Measurements from ENCODE around the gene TPMT.
"Not testable (repeated sequence)": the region's sequence is repeated elsewhere in the genome, so short reads cannot be mapped to it uniquely, and the experiment has no call there.

The TPMT gene

GRCh38 chr6:18177286-18177965, 22.5 kb upstream of the TPMT start:
- DNase-seq (ENCODE audit: low spot score) = no peak
- H3K4me1 ChIP-seq (ENCODE audit: control insufficient read depth in 2 of 2, insufficient read depth in 1 of 2, low read depth in 1 of 2, low read length in 2 of 2) = no peaks in the 10 kb centered on the region
- H2BK5ac ChIP-seq (ENCODE audit: low read length) = no peak overlapping the region
- H4K8ac ChIP-seq (ENCODE audit: low read depth, low read length) = no peak overlapping the region
- no peaks in the 10 kb centered on the region for H3K36me3 ChIP-seq (replicated peaks in 1 of 2; ENCODE audit: control insufficient read depth in 2 of 2, insufficient read depth in 2 of 2, low read length in 2 of 2)
- no peak overlapping the region for H2BK120ac ChIP-seq (ENCODE audit: low read depth, low read length)
- no peak overlapping the region for H3K18ac ChIP-seq (ENCODE audit: low read length)
- H3K23ac ChIP-seq (ENCODE audit: low read depth, low read length, poor library complexity) = no peak overlapping the region
- no peak overlapping the region for H2BK15ac ChIP-seq (ENCODE audit: low read length)
- no peak overlapping the region for H3K9ac ChIP-seq (ENCODE audit: low read depth, low read length, poor library complexity)
- H3K4me2 ChIP-seq (ENCODE audit: insufficient read depth, low read length, poor library complexity, severe bottlenecking) = no peak overlapping the region
- no peak overlapping the region for H2BK12ac ChIP-seq (ENCODE audit: low read length)
- no peak overlapping the region for H2AFZ ChIP-seq (ENCODE audit: low read length)
- no peaks in the 10 kb centered on the region for H3K79me1 ChIP-seq (ENCODE audit: low read depth, low read length)
- no peak overlapping the region for H3K4me3 ChIP-seq (ENCODE audit: low read length in 2 of 2)
- H3K27ac ChIP-seq (replicated peaks; ENCODE audit: low read length) = no peak overlapping the region
- no peak overlapping the region for H2AK5ac ChIP-seq (ENCODE audit: low read depth, low read length)
- no peak overlapping the region for H3K14ac ChIP-seq (ENCODE audit: low read length)
- no CpG with 5 or more reads among the region's 4 CpGs for WGBS, 2 donors (ENCODE audit: extremely low coverage in 2 of 2, insufficient read length in 2 of 2, insufficient replicate concordance in 1 of 2)
- H4K91ac ChIP-seq (ENCODE audit: low read depth, low read length, poor library complexity) = no peak overlapping the region
- no peaks in the 10 kb centered on the region for H3K9me3 ChIP-seq (replicated peaks in 1 of 2; ENCODE audit: control insufficient read depth in 2 of 2, insufficient read depth in 1 of 2, low read depth in 1 of 2, low read length in 2 of 2)
- H3K4ac ChIP-seq (ENCODE audit: low read length) = no peak overlapping the region
- no peaks in the 10 kb centered on the region for H3K27me3 ChIP-seq (ENCODE audit: control insufficient read depth in 3 of 3, insufficient read depth in 3 of 3, low read depth in 1 of 3, low read length in 3 of 3)

GRCh38 chr6:18176198-18176597, 21.3 kb upstream of the TPMT start:
- WGBS, 2 donors (ENCODE audit: extremely low coverage in 2 of 2, insufficient read length in 2 of 2, insufficient replicate concordance in 1 of 2) = no CpG with 5 or more reads among the region's 4 CpGs
- H3K27me3 ChIP-seq (ENCODE audit: control insufficient read depth in 3 of 3, insufficient read depth in 3 of 3, low read depth in 1 of 3, low read length in 3 of 3); H3K4me3 ChIP-seq (ENCODE audit: low read length in 2 of 2); H2BK5ac ChIP-seq (ENCODE audit: low read length); H3K4me2 ChIP-seq (ENCODE audit: insufficient read depth, low read length, poor library complexity, severe bottlenecking); H3K9me3 ChIP-seq (replicated peaks in 1 of 2; ENCODE audit: control insufficient read depth in 2 of 2, insufficient read depth in 1 of 2, low read depth in 1 of 2, low read length in 2 of 2); H3K23ac ChIP-seq (ENCODE audit: low read depth, low read length, poor library complexity); H2AFZ ChIP-seq (ENCODE audit: low read length); H3K79me1 ChIP-seq (ENCODE audit: low read depth, low read length); DNase-seq (ENCODE audit: low spot score); H2AK5ac ChIP-seq (ENCODE audit: low read depth, low read length); H4K91ac ChIP-seq (ENCODE audit: low read depth, low read length, poor library complexity); H3K14ac ChIP-seq (ENCODE audit: low read length); H3K18ac ChIP-seq (ENCODE audit: low read length); H2BK12ac ChIP-seq (ENCODE audit: low read length); H3K27ac ChIP-seq (replicated peaks; ENCODE audit: low read length); H4K8ac ChIP-seq (ENCODE audit: low read depth, low read length); H3K4ac ChIP-seq (ENCODE audit: low read length); H2BK15ac ChIP-seq (ENCODE audit: low read length); H2BK120ac ChIP-seq (ENCODE audit: low read depth, low read length); H3K4me1 ChIP-seq (ENCODE audit: control insufficient read depth in 2 of 2, insufficient read depth in 1 of 2, low read depth in 1 of 2, low read length in 2 of 2); H3K9ac ChIP-seq (ENCODE audit: low read depth, low read length, poor library complexity): not testable (repeated sequence)
- H3K36me3 ChIP-seq (replicated peaks in 1 of 2; ENCODE audit: control insufficient read depth in 2 of 2, insufficient read depth in 2 of 2, low read length in 2 of 2) = peaks cover 2 to 12% of the 10 kb centered on the region in 2 donors

- H2BK12ac ChIP-seq (ENCODE audit: low read length) = no peak overlapping the region
- no peak overlapping the region for H3K18ac ChIP-seq (ENCODE audit: low read length)
- H2AFZ ChIP-seq (ENCODE audit: low read length) = no peak overlapping the region
Observed at GRCh38 chr6:18171871-18172270, 17.0 kb upstream of the TPMT start.

DNA sequence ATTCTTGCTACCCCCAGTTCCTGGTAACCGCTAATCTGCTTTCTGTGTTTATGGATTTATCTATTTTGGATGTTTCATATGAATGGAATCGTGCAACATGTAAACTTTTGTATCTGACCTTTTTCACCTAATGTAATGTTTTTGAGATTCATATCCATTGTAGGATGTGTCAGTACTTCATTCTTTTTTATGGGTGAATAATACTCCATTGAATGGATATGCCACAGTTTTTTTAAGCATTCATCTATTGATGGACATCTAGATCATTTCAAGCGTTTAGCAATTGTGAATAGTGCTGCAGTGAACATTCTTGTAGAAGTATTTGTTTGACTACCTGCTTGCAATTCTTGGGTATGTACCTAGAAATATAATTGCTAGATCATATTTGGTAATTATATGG, 13.4 kb upstream of the TPMT start:
- no peak overlapping the region for H2AK5ac ChIP-seq (ENCODE audit: low read depth, low read length)
- no peak overlapping the region for H3K4me3 ChIP-seq (ENCODE audit: low read length in 2 of 2)

More at GRCh38 chr6:18171871-18172270, 17.0 kb upstream of the TPMT start:
- Histone ChIP-seq H3K36me3 (replicated peaks in 1 of 2; ENCODE audit: control insufficient read depth in 2 of 2, insufficient read depth in 2 of 2, low read length in 2 of 2) (peaks cover 2 to 38% of the 10 kb centered on the region in 2 donors), H3K23ac (ENCODE audit: low read depth, low read length, poor library complexity) (no peak overlapping the region), H3K4me2 (ENCODE audit: insufficient read depth, low read length, poor library complexity, severe bottlenecking) (no peak overlapping the region), H3K27ac (replicated peaks; ENCODE audit: low read length) (no peak overlapping the region), H2AK5ac (ENCODE audit: low read depth, low read length) (no peak overlapping the region), H2BK15ac (ENCODE audit: low read length) (no peak overlapping the region), H3K4me1 (ENCODE audit: control insufficient read depth in 2 of 2, insufficient read depth in 1 of 2, low read depth in 1 of 2, low read length in 2 of 2) (no peaks in the 10 kb centered on the region), H4K8ac (ENCODE audit: low read depth, low read length) (no peak overlapping the region), H3K9me3 (replicated peaks in 1 of 2; ENCODE audit: control insufficient read depth in 2 of 2, insufficient read depth in 1 of 2, low read depth in 1 of 2, low read length in 2 of 2) (peaks cover 2 to 13% of the 10 kb centered on the region in 2 donors), H3K4ac (ENCODE audit: low read length) (no peak overlapping the region), H3K27me3 (ENCODE audit: control insufficient read depth in 3 of 3, insufficient read depth in 3 of 3, low read depth in 1 of 3, low read length in 3 of 3) (no peaks in the 10 kb centered on the region), H4K91ac (ENCODE audit: low read depth, low read length, poor library complexity) (no peak overlapping the region), H3K14ac (ENCODE audit: low read length) (no peak overlapping the region), H2BK5ac (ENCODE audit: low read length) (no peak overlapping the region), H3K79me1 (ENCODE audit: low read depth, low read length) (no peaks in the 10 kb centered on the region), H2BK120ac (ENCODE audit: low read depth, low read length) (no peak overlapping the region), H3K9ac (ENCODE audit: low read depth, low read length, poor library complexity) (no peak overlapping the region), H3K4me3 (ENCODE audit: low read length in 2 of 2) (no peak overlapping the region)
- DNase-seq (ENCODE audit: low spot score) = no peak
- WGBS, 2 donors (ENCODE audit: extremely low coverage in 2 of 2, insufficient read length in 2 of 2, insufficient replicate concordance in 1 of 2) = no CpG with 5 or more reads among the region's 7 CpGs

More for the DNA sequence above, 13.4 kb upstream of the TPMT start:
- no peak for DNase-seq (ENCODE audit: low spot score)
- H3K4ac ChIP-seq (ENCODE audit: low read length) = no peak overlapping the region
- no peak overlapping the region for H2BK5ac ChIP-seq (ENCODE audit: low read length)
- H3K36me3 ChIP-seq (replicated peaks in 1 of 2; ENCODE audit: control insufficient read depth in 2 of 2, insufficient read depth in 2 of 2, low read length in 2 of 2) = peaks cover 2 to 58% of the 10 kb centered on the region in 2 donors
- no peak overlapping the region for H4K8ac ChIP-seq (ENCODE audit: low read depth, low read length)
- no peak overlapping the region for H3K18ac ChIP-seq (ENCODE audit: low read length)
- no CpG with 5 or more reads among the region's 3 CpGs for WGBS, 2 donors (ENCODE audit: extremely low coverage in 2 of 2, insufficient read length in 2 of 2, insufficient replicate concordance in 1 of 2)
- no peak overlapping the region for H3K4me2 ChIP-seq (ENCODE audit: insufficient read depth, low read length, poor library complexity, severe bottlenecking)
- H2BK12ac ChIP-seq (ENCODE audit: low read length) = no peak overlapping the region
- H3K9ac ChIP-seq (ENCODE audit: low read depth, low read length, poor library complexity) = no peak overlapping the region
- H3K79me1 ChIP-seq (ENCODE audit: low read depth, low read length) = no peaks in the 10 kb centered on the region
- no peak overlapping the region for H2BK120ac ChIP-seq (ENCODE audit: low read depth, low read length)
- H3K9me3 ChIP-seq (replicated peaks in 1 of 2; ENCODE audit: control insufficient read depth in 2 of 2, insufficient read depth in 1 of 2, low read depth in 1 of 2, low read length in 2 of 2) = peaks cover 2 to 13% of the 10 kb centered on the region in 2 donors
- H3K14ac ChIP-seq (ENCODE audit: low read length) = no peak overlapping the region
- no peaks in the 10 kb centered on the region for H3K4me1 ChIP-seq (ENCODE audit: control insufficient read depth in 2 of 2, insufficient read depth in 1 of 2, low read depth in 1 of 2, low read length in 2 of 2)
- no peaks in the 10 kb centered on the region for H3K27me3 ChIP-seq (ENCODE audit: control insufficient read depth in 3 of 3, insufficient read depth in 3 of 3, low read depth in 1 of 3, low read length in 3 of 3)
- no peak overlapping the region for H4K91ac ChIP-seq (ENCODE audit: low read depth, low read length, poor library complexity)
- H2BK15ac ChIP-seq (ENCODE audit: low read length) = no peak overlapping the region
- no peak overlapping the region for H2AFZ ChIP-seq (ENCODE audit: low read length)
- H3K23ac ChIP-seq (ENCODE audit: low read depth, low read length, poor library complexity) = no peak overlapping the region
- no peak overlapping the region for H3K27ac ChIP-seq (replicated peaks; ENCODE audit: low read length)

Measured in neuronal stem cell (in vitro differentiated cells).